ENCODE results near the gene TIGD4.

GRCh38 chr4:152822323-152822722 lies 42.8 kb upstream of the TIGD4 start:
- TF ChIP-seq CTCF (IDR thresholded peaks at IDR 0.05) (no peak), POLR2A (IDR thresholded peaks at IDR 0.05) (no peak), POLR2AphosphoS5 (IDR thresholded peaks at IDR 0.05) (peak; percentile 78)
